Naive B cell (primary cell): ENCODE results near the gene NDFIP2. TPM values are rescaled to one million over a fixed set of nuclear protein-coding genes. Genes with fewer than 3 reads are reported as not detected.

Experiments used
- ATAC-seq, 2 donors: fragments of 150-1000 bp; cut with Tn5 transposase; 2 replicates each; pipeline ENCODE4 v1.10.0; 2021; ENCODE audit warnings: low read depth in 2 of 2, mild to moderate bottlenecking in 2 of 2, moderate library complexity in 2 of 2
- DNase-seq: peaks from one replicate; pipeline ENCODE4 v3.0.0; 2022
- H3K27ac Mint-ChIP-seq, 6 donors: one replicate each; pipeline ENCODE4 v1.8.0; 2020 to 2022; ENCODE audit warnings: mild to moderate bottlenecking in 6 of 6, mixed read lengths in 6 of 6, moderate library complexity in 5 of 6, inconsistent platforms in 2 of 6
- H3K27me3 Mint-ChIP-seq, 3 donors: one replicate each; pipeline ENCODE4 v1.8.0; 2021 to 2022; ENCODE audit warnings: mixed read lengths in 3 of 3, mild to moderate bottlenecking in 1 of 3
- H3K36me3 Mint-ChIP-seq, 2 donors: one replicate each; pipeline ENCODE4 v1.8.0; 2020 to 2022; ENCODE audit warnings: mixed read lengths in 2 of 2, inconsistent platforms in 1 of 2, mild to moderate bottlenecking in 1 of 2
- H3K4me1 Mint-ChIP-seq, 3 donors: one replicate each; pipeline ENCODE4 v1.8.0; 2020 to 2022; ENCODE audit warnings: mixed read lengths in 3 of 3, inconsistent platforms in 1 of 3, mild to moderate bottlenecking in 1 of 3, moderate library complexity in 1 of 3
- H3K4me3 Mint-ChIP-seq, 8 donors: one replicate each; pipeline ENCODE4 v1.8.0; 2020 to 2022; ENCODE audit warnings: mild to moderate bottlenecking in 8 of 8, mixed read lengths in 8 of 8, moderate library complexity in 8 of 8, inconsistent platforms in 2 of 8
- H3K9me3 Mint-ChIP-seq, 7 donors: one replicate each; pipeline ENCODE4 v1.8.0; 2020 to 2022; ENCODE audit warnings: mixed read lengths in 7 of 7, mild to moderate bottlenecking in 5 of 7, inconsistent platforms in 2 of 7, moderate library complexity in 1 of 7
- polyA plus RNA-seq, 6 donors: library from polyadenylated mRNA; unstranded; fragments of 300-500 nt; fragmentation: Illumina TruSeq; gene quantifications; one replicate each; pipeline ENCODE4 v1.2.3, GENCODE V29; 2021; ENCODE audit warnings: low read depth in 6 of 6

Gene NDFIP2
- polyA plus RNA-seq, 6 donors from 2014 or later: 0.14 TPM; not detected in 5

- DNase-seq (no peak), ATAC-seq (no peak)
- Mint-ChIP-seq H3K27me3 (peaks cover 22 to 45% (median 29%) of the 10 kb centered on the region in 3 donors), H3K4me1 (no peaks in the 10 kb centered on the region), H3K4me3 (no peak overlapping the region), H3K27ac (no peak overlapping the region), H3K9me3 (peaks cover 0 to 2% (median 0%) of the 10 kb centered on the region in 7 donors), H3K36me3 (no peaks in the 10 kb centered on the region)
Observed at GRCh38 chr13:79490824-79491223, 9.9 kb downstream of the NDFIP2 start.

- peaks cover 0 to 2% (median 0%) of the 10 kb centered on the region in 7 donors for H3K9me3 Mint-ChIP-seq
- peaks cover 21 to 37% (median 26%) of the 10 kb centered on the region in 3 donors for H3K27me3 Mint-ChIP-seq
- no peaks in the 10 kb centered on the region for H3K4me1 Mint-ChIP-seq
- no peak overlapping the region for H3K27ac Mint-ChIP-seq
- DNase-seq (no peak), ATAC-seq (no peak)
- no peaks in the 10 kb centered on the region for H3K36me3 Mint-ChIP-seq
- no peak overlapping the region for H3K4me3 Mint-ChIP-seq
Observed at GRCh38 chr13:79491715-79492114, 10.8 kb downstream of the NDFIP2 start.

GRCh38 chr13:79492313-79492798 is 11.4 kb downstream of the NDFIP2 start:
- Mint-ChIP-seq H3K27ac (no peak overlapping the region), H3K4me3 (no peak overlapping the region), H3K27me3 (peaks cover 15 to 31% (median 20%) of the 10 kb centered on the region in 3 donors), H3K4me1 (no peaks in the 10 kb centered on the region), H3K9me3 (peaks cover 0 to 2% (median 0%) of the 10 kb centered on the region in 7 donors), H3K36me3 (no peaks in the 10 kb centered on the region)
- ATAC-seq (no peak), DNase-seq (no peak)

- Mint-ChIP-seq H3K27me3 (peaks cover 13 to 29% (median 18%) of the 10 kb centered on the region in 3 donors), H3K4me3 (no peak overlapping the region), H3K27ac (peak overlapping the region in 1 of 6 donors; percentile 67), H3K36me3 (no peaks in the 10 kb centered on the region), H3K4me1 (no peaks in the 10 kb centered on the region), H3K9me3 (peaks cover 0 to 2% (median 0%) of the 10 kb centered on the region in 7 donors)
- ATAC-seq (no peak), DNase-seq (no peak)
Observed at GRCh38 chr13:79492918-79493594, 12.1 kb downstream of the NDFIP2 start.

- ATAC-seq: no peak
- Mint-ChIP-seq H3K27ac (no peak overlapping the region), H3K4me1 (no peaks in the 10 kb centered on the region), H3K4me3 (no peak overlapping the region), H3K9me3 (no peaks in the 10 kb centered on the region), H3K27me3 (peaks cover 6 to 25% (median 18%) of the 10 kb centered on the region in 3 donors), H3K36me3 (no peaks in the 10 kb centered on the region)
- no peak for DNase-seq
Observed at GRCh38 chr13:79496188-79496587, 15.2 kb downstream of the NDFIP2 start.

- H3K9me3 Mint-ChIP-seq: no peaks in the 10 kb centered on the region
- ATAC-seq (no peak), DNase-seq (no peak)
- H3K4me1 Mint-ChIP-seq: no peaks in the 10 kb centered on the region
- peaks cover 6 to 28% (median 18%) of the 10 kb centered on the region in 3 donors for H3K27me3 Mint-ChIP-seq
- H3K27ac Mint-ChIP-seq: no peak overlapping the region
- H3K4me3 Mint-ChIP-seq: no peak overlapping the region
- no peaks in the 10 kb centered on the region for H3K36me3 Mint-ChIP-seq
Observed at GRCh38 chr13:79497064-79497463, 16.1 kb downstream of the NDFIP2 start.

- no peak for ATAC-seq
- peaks cover 0 to 3% (median 0%) of the 10 kb centered on the region in 3 donors for H3K4me1 Mint-ChIP-seq
Observed at GRCh38 chr13:79497852-79498251, 16.9 kb downstream of the NDFIP2 start.

GRCh38 chr13:79500829-79501228 is 19.9 kb downstream of the NDFIP2 start:
- ATAC-seq (no peak), DNase-seq (no peak)
- H3K27me3 Mint-ChIP-seq: peaks cover 4 to 13% (median 13%) of the 10 kb centered on the region in 3 donors
- no peak overlapping the region for H3K27ac Mint-ChIP-seq
- H3K4me3 Mint-ChIP-seq: peak overlapping the region in 1 of 8 donors; percentile 4
- H3K36me3 Mint-ChIP-seq: no peaks in the 10 kb centered on the region
- peaks cover 0 to 5% (median 0%) of the 10 kb centered on the region in 3 donors for H3K4me1 Mint-ChIP-seq
- H3K9me3 Mint-ChIP-seq: peaks cover 0 to 2% (median 0%) of the 10 kb centered on the region in 7 donors

More at GRCh38 chr13:79497852-79498251, 16.9 kb downstream of the NDFIP2 start:
- no peaks in the 10 kb centered on the region for H3K36me3 Mint-ChIP-seq
- H3K27ac Mint-ChIP-seq: no peak overlapping the region
- peaks cover 0 to 1% (median 0%) of the 10 kb centered on the region in 7 donors for H3K9me3 Mint-ChIP-seq
- no peak overlapping the region for H3K4me3 Mint-ChIP-seq
- DNase-seq: no peak
- H3K27me3 Mint-ChIP-seq: peaks cover 12 to 28% (median 15%) of the 10 kb centered on the region in 3 donors

DNA sequence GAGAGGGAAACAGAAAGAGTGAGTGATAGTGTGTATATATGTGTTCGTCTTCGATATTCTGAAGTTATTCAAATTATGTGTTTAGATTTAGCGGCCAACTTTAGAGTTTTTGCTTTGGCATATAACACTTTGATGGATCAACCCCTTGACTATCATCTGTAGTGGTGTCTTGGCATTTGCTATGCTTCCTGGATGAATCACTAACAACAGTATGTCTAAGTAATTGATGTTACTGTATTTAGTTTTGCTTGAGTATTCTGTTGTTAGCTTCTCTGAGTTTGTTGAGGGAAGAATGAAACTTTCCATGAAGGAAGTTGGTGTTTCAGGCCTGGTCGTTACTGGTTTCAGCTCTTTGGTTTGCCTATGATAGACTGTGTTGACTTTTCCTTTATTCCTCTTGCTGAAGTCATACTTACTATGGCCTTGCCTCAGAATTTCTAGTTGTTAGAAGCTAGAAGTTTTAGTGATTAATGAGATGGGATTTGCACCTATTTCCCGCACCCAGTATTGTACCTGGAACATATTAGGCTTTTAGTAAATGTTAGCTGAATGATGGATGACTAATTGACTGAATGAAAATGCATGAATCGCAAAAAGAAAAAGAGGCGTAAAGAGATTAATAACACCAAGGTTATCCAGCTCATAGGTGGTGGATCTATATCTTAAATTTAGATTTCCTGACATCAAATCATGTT is 20.7 kb downstream of the NDFIP2 start:
- Mint-ChIP-seq H3K4me3 (no peak overlapping the region), H3K27me3 (peaks cover 4 to 13% (median 13%) of the 10 kb centered on the region in 3 donors), H3K4me1 (peaks cover 0 to 5% (median 0%) of the 10 kb centered on the region in 3 donors), H3K9me3 (peaks cover 0 to 2% (median 0%) of the 10 kb centered on the region in 7 donors), H3K36me3 (no peaks in the 10 kb centered on the region), H3K27ac (peak overlapping the region in 1 of 6 donors; percentile 9)
- DNase-seq (no peak), ATAC-seq (no peak)

GRCh38 chr13:79502859-79503468 is 22.0 kb downstream of the NDFIP2 start:
- no peaks in the 10 kb centered on the region for H3K36me3 Mint-ChIP-seq
- no peak overlapping the region for H3K4me3 Mint-ChIP-seq
- no peak overlapping the region for H3K27ac Mint-ChIP-seq

DNA sequence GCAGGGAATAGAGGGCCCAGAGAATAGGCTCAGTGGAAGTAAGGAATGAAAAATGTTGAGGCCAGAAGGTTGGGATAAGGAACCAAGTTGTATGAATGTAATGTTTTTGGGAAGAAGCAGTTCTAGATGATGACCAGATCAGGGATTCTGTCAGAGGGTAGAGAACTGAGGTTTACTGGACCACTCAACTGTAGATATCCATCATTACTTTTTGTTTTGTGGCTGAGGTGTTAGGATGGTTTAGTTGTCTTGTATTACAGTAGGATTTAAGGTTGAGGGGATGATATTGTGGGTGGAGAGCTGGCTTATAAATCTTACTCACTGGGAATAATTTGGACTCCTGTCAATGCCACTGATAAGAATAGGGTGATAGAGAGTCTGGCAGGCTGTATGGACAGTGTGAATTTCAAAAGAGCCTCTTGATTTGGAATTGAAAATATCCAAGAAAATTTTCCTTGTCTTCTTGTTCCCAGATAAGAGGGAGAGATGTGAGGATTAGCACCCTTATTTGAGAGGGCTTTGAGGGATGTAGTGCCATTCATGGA is 22.6 kb downstream of the NDFIP2 start:
- H3K9me3 Mint-ChIP-seq: peaks cover 0 to 2% (median 0%) of the 10 kb centered on the region in 7 donors
- no peak for ATAC-seq
- H3K27me3 Mint-ChIP-seq: peaks cover 0 to 13% (median 8%) of the 10 kb centered on the region in 3 donors
- no peak overlapping the region for H3K4me3 Mint-ChIP-seq
- H3K4me1 Mint-ChIP-seq: peaks cover 0 to 5% (median 0%) of the 10 kb centered on the region in 3 donors
- DNase-seq: no peak
- no peaks in the 10 kb centered on the region for H3K36me3 Mint-ChIP-seq
- H3K27ac Mint-ChIP-seq: no peak overlapping the region

More at GRCh38 chr13:79502859-79503468, 22.0 kb downstream of the NDFIP2 start:
- DNase-seq (no peak), ATAC-seq (no peak)
- Mint-ChIP-seq H3K4me1 (peaks cover 0 to 5% (median 0%) of the 10 kb centered on the region in 3 donors), H3K27me3 (peaks cover 0 to 13% (median 8%) of the 10 kb centered on the region in 3 donors), H3K9me3 (peaks cover 0 to 2% (median 0%) of the 10 kb centered on the region in 7 donors)

GRCh38 chr13:79508224-79508961 is 27.4 kb downstream of the NDFIP2 start:
- H3K4me1 Mint-ChIP-seq: no peaks in the 10 kb centered on the region
- H3K27ac Mint-ChIP-seq: peak overlapping the region in 1 of 6 donors; percentile 12
- DNase-seq (no peak), ATAC-seq (no peak)
- H3K36me3 Mint-ChIP-seq: no peaks in the 10 kb centered on the region
- H3K27me3 Mint-ChIP-seq: peaks cover 0 to 2% (median 0%) of the 10 kb centered on the region in 3 donors
- H3K4me3 Mint-ChIP-seq: no peak overlapping the region
- H3K9me3 Mint-ChIP-seq: no peaks in the 10 kb centered on the region
